ENCODE results near the gene LYSET. TPM values are rescaled to one million over a fixed set of nuclear protein-coding genes. Genes with fewer than 3 reads are reported as not detected.

LYSET gene
- total and polyA plus RNA-seq, 10 of the 15 experiments (the other 5 are each of a cell fraction or from before 2014, with no cell fraction given), result 11.9 to 34.5 (median 21.2) TPM

GRCh38 chr14:93206793-93207467 lies 21.8 kb downstream of the LYSET start, which contains the start of the genes GON7 and UBR7 (continued):
- TF ChIP-seq, protein P1, sequence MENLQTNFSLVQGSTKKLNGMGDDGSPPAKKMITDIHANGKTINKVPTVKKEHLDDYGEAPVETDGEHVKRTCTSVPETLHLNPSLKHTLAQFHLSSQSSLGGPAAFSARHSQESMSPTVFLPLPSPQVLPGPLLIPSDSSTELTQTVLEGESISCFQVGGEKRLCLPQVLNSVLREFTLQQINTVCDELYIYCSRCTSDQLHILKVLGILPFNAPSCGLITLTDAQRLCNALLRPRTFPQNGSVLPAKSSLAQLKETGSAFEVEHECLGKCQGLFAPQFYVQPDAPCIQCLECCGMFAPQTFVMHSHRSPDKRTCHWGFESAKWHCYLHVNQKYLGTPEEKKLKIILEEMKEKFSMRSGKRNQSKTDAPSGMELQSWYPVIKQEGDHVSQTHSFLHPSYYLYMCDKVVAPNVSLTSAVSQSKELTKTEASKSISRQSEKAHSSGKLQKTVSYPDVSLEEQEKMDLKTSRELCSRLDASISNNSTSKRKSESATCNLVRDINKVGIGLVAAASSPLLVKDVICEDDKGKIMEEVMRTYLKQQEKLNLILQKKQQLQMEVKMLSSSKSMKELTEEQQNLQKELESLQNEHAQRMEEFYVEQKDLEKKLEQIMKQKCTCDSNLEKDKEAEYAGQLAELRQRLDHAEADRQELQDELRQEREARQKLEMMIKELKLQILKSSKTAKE (IDR thresholded peaks at IDR 0.05; ENCODE audit: low read depth, poor library complexity, severe bottlenecking), result no peak
- no peak for TF ChIP-seq ASH2L (IDR thresholded peaks at IDR 0.05; ENCODE audit: borderline replicate concordance, low read depth)
- TF ChIP-seq NFIC (IDR thresholded peaks at IDR 0.05; ENCODE audit: low read depth, low read length), result no peak
- no peak for TF ChIP-seq SREBF1 (IDR thresholded peaks at IDR 0.05; ENCODE audit: low read length)
- TF ChIP-seq BACH1 (IDR thresholded peaks at IDR 0.05; ENCODE audit: borderline replicate concordance), result peak; percentile 51; the same call in 1 of the 2 replicates
- TF ChIP-seq POLR2AphosphoS5 (IDR thresholded peaks at IDR 0.05; ENCODE audit: low read length), result peak; percentile 86
- TF ChIP-seq PAX5 (IDR thresholded peaks at IDR 0.05; ENCODE audit: borderline replicate concordance, low read depth, low read length), result no peak

GRCh38 chr14:93207468-93208308 lies 22.6 kb downstream of the LYSET start:
- Histone ChIP-seq H3K4me3 (peak overlapping the region; percentile 76), H3K9ac (ENCODE audit: control insufficient read depth, insufficient read depth, low read length) (peak overlapping the region; percentile 83), H3K27me3 (replicated peaks in 1 of 2; ENCODE audit: control insufficient read depth in 2 of 2, insufficient read depth in 2 of 2, low read length in 1 of 2) (no peaks in the 10 kb centered on the region), H3K27ac (ENCODE audit: control insufficient read depth, insufficient read depth) (peak overlapping the region; percentile 86), H3K36me3 (ENCODE audit: control insufficient read depth in 2 of 2, insufficient read depth in 2 of 2, low read length in 1 of 2) (no peaks in the 10 kb centered on the region; a peak in 1 of 4 replicates), H3K4me1 (ENCODE audit: control insufficient read depth, insufficient read depth, low read length) (peaks cover 23% of the 10 kb centered on the region), H3K79me2 (ENCODE audit: control insufficient read depth, insufficient read depth, low read length) (peaks cover 62% of the 10 kb centered on the region), H4K20me1 (ENCODE audit: control insufficient read depth, insufficient read depth) (no peaks in the 10 kb centered on the region), H2AFZ (ENCODE audit: control insufficient read depth, low read depth, low read length) (peak overlapping the region; percentile 65), H3K4me2 (ENCODE audit: control insufficient read depth, insufficient read depth) (peak overlapping the region; percentile 94), H3K9me3 (replicated peaks; ENCODE audit: control insufficient read depth, insufficient read depth, low read length) (no peaks in the 10 kb centered on the region)
- in situ Hi-C loops (cut with MboI), result no loop called here
- SMC1A ChIA-PET (ENCODE audit: uncharacterized antibody, unreplicated experiment), result interaction anchor here (0.5 to 5.1 kb wide), 27 partner anchors 8 to 411 kb away, joined by 3 to 29 read pairs (median 4); partner anchors contain the start of genes LYSET and MOAP1
- BruUV-seq (replicated peaks), result no TSS peak
- FAIRE-seq (no peak), DNase-seq (ENCODE audit: low read depth, low spot score) (no peak), ATAC-seq (peak; percentile 67)
- CTCF ChIA-PET, result interaction anchor here (0.6 to 5.5 kb wide), 32 partner anchors 9 to 774 kb away, joined by 3 to 48 read pairs (median 4); partner anchors contain the start of genes ITPK1, LYSET and MOAP1
- intact Hi-C loops (cut with micrococcal nuclease; ENCODE audit: unreplicated experiment), result loop anchor here (1.0 to 5.0 kb wide), 3 partner anchors 22 to 90 kb away; partner anchors contain the start of genes ITPK1 and LYSET
- RAD21 ChIA-PET (ENCODE audit: unreplicated experiment), result interaction anchor here (0.5 to 8.3 kb wide), 19 partner anchors 13 to 411 kb away, joined by 3 to 55 read pairs (median 6); partner anchors contain the start of genes ITPK1, LYSET and MOAP1
- WGBS (ENCODE audit: insufficient coverage, insufficient replicate concordance, low lambda C conversion rate, missing lambda C conversion rate), result under 1% methylated on average over 19 of the region's 23 CpGs
- POLR2A ChIA-PET, result interaction anchor here (0.6 to 4.9 kb wide), 8 partner anchors 10 to 248 kb away, joined by 3 to 38 read pairs (median 5); partner anchors contain the start of genes LYSET and MOAP1
- TF ChIP-seq IKZF2 (IDR thresholded peaks at IDR 0.05), result peak; percentile 71 to 83
- no peak for TF ChIP-seq RBBP5 (conservative IDR thresholded peaks at IDR 0.05)
- no peak; the same call in 1 of the 2 replicates for TF ChIP-seq SIN3A (IDR thresholded peaks at IDR 0.05; ENCODE audit: low read depth, low read length)
- TF ChIP-seq TCF12 (IDR thresholded peaks at IDR 0.05; ENCODE audit: low read depth, low read length), result no peak
- TF ChIP-seq ZNF217 (IDR thresholded peaks at IDR 0.05), result no peak
- TF ChIP-seq TBL1XR1 (IDR thresholded peaks at IDR 0.05; ENCODE audit: low read depth, low read length), result 0 out of 2 replicates have a peak, but pooled peaks have one; percentile 26
- peak; percentile 19; the same call in 1 of the 2 replicates for TF ChIP-seq ATF7 (IDR thresholded peaks at IDR 0.05; ENCODE audit: low read depth)
- TF ChIP-seq CHD2 (IDR thresholded peaks at IDR 0.05; ENCODE audit: borderline replicate concordance, low read depth, low read length), result no peak
- peak; percentile 27; the same call in 1 of the 2 replicates for TF ChIP-seq SMC3 (IDR thresholded peaks at IDR 0.05; ENCODE audit: borderline replicate concordance, low read length)
- no peak for TF ChIP-seq NFYA (IDR thresholded peaks at IDR 0.05; ENCODE audit: borderline replicate concordance, low read depth, low read length)
- TF ChIP-seq SUZ12 (IDR thresholded peaks at IDR 0.05; ENCODE audit: unreplicated experiment), result no peak
- TF ChIP-seq, protein P2, sequence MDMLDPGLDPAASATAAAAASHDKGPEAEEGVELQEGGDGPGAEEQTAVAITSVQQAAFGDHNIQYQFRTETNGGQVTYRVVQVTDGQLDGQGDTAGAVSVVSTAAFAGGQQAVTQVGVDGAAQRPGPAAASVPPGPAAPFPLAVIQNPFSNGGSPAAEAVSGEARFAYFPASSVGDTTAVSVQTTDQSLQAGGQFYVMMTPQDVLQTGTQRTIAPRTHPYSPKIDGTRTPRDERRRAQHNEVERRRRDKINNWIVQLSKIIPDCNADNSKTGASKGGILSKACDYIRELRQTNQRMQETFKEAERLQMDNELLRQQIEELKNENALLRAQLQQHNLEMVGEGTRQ (IDR thresholded peaks at IDR 0.05; ENCODE audit: borderline replicate concordance, low read depth, low read length), result no peak
